ENCODE data around the gene ENO3. TPM values are rescaled to one million over a fixed set of nuclear protein-coding genes. Genes with fewer than 3 reads are reported as not detected.
"Not testable (repeated sequence)": the region's sequence is repeated elsewhere in the genome, so short reads cannot be mapped to it uniquely, and the experiment has no call there.

The ENO3 gene
- total and polyA plus RNA-seq, 2 experiments from 2014 or later, result 18.7 to 30.2 TPM

GRCh38 chr17:4921320-4921719 is 29.6 kb upstream of the ENO3 start:
- H3K27me3 ChIP-seq, result no peaks in the 10 kb centered on the region
- no peaks in the 10 kb centered on the region for H3K4me1 ChIP-seq (ENCODE audit: insufficient read depth)
- H3K79me2 ChIP-seq, result no peaks in the 10 kb centered on the region
- DNase-seq (ENCODE audit: low spot score), result no peak
- H3K27ac ChIP-seq, result no peak overlapping the region
- no peak for TF ChIP-seq EZH2 (IDR thresholded peaks at IDR 0.05; ENCODE audit: borderline replicate concordance)
- no peak for TF ChIP-seq CTCF (IDR thresholded peaks at IDR 0.05; ENCODE audit: poor library complexity)
- no peak for TF ChIP-seq EZH2phosphoT487 (IDR thresholded peaks at IDR 0.05; ENCODE audit: low read depth, severe bottlenecking, unreplicated experiment)
- H3K4me3 ChIP-seq, result no peak overlapping the region
- H3K9me3 ChIP-seq (ENCODE audit: low read depth), result no peaks in the 10 kb centered on the region
- no peaks in the 10 kb centered on the region for H4K20me1 ChIP-seq (ENCODE audit: insufficient read depth, poor library complexity, severe bottlenecking)
- H3K9me2 ChIP-seq (replicated peaks; ENCODE audit: insufficient read depth), result no peaks in the 10 kb centered on the region
- no peak overlapping the region for H2AFZ ChIP-seq
- no peak overlapping the region for H3K4me2 ChIP-seq
- WGBS (ENCODE audit: low lambda C conversion rate, missing lambda C conversion rate), result 94% methylated on average over 4 of the region's 4 CpGs
- no peaks in the 10 kb centered on the region for H3K36me3 ChIP-seq (replicated peaks; ENCODE audit: insufficient read depth, low read depth)

GRCh38 chr17:4926577-4927335 is 24.2 kb upstream of the ENO3 start:
- not testable (repeated sequence) for H3K79me2 ChIP-seq; H3K9me2 ChIP-seq (replicated peaks; ENCODE audit: insufficient read depth); H2AFZ ChIP-seq; H3K36me3 ChIP-seq (replicated peaks; ENCODE audit: insufficient read depth, low read depth); DNase-seq (ENCODE audit: low spot score); H3K4me3 ChIP-seq; H3K27ac ChIP-seq; H3K27me3 ChIP-seq; H4K20me1 ChIP-seq (ENCODE audit: insufficient read depth, poor library complexity, severe bottlenecking); H3K4me2 ChIP-seq; H3K4me1 ChIP-seq (ENCODE audit: insufficient read depth); H3K9me3 ChIP-seq (ENCODE audit: low read depth)
- WGBS (ENCODE audit: low lambda C conversion rate, missing lambda C conversion rate), result 93% methylated on average over 18 of the region's 24 CpGs

GRCh38 chr17:4928881-4929280 is 22.0 kb upstream of the ENO3 start:
- Histone ChIP-seq H3K79me2 (no peaks in the 10 kb centered on the region), H2AFZ (no peak overlapping the region), H3K4me2 (no peak overlapping the region), H4K20me1 (ENCODE audit: insufficient read depth, poor library complexity, severe bottlenecking) (no peaks in the 10 kb centered on the region), H3K27me3 (no peaks in the 10 kb centered on the region), H3K27ac (no peak overlapping the region), H3K9me3 (ENCODE audit: low read depth) (no peaks in the 10 kb centered on the region), H3K4me3 (no peak overlapping the region), H3K36me3 (replicated peaks; ENCODE audit: insufficient read depth, low read depth) (no peaks in the 10 kb centered on the region), H3K4me1 (ENCODE audit: insufficient read depth) (no peaks in the 10 kb centered on the region), H3K9me2 (replicated peaks; ENCODE audit: insufficient read depth) (no peaks in the 10 kb centered on the region)
- no peak for DNase-seq (ENCODE audit: low spot score)
- WGBS (ENCODE audit: low lambda C conversion rate, missing lambda C conversion rate), result over 99% methylated on average over 18 of the region's 18 CpGs
- no peak for TF ChIP-seq EZH2 (IDR thresholded peaks at IDR 0.05; ENCODE audit: borderline replicate concordance)
- no peak for TF ChIP-seq CTCF (IDR thresholded peaks at IDR 0.05; ENCODE audit: poor library complexity)
- TF ChIP-seq EZH2phosphoT487 (IDR thresholded peaks at IDR 0.05; ENCODE audit: low read depth, severe bottlenecking, unreplicated experiment), result no peak

- no peak for DNase-seq (ENCODE audit: low spot score)
- H3K9me2 ChIP-seq (replicated peaks; ENCODE audit: insufficient read depth), result no peaks in the 10 kb centered on the region
Measured at GRCh38 chr17:4931963-4932362, 19.0 kb upstream of the ENO3 start, which contains the start of gene GP1BA. TSS of gene GP1BA (plus strand) at chr17:4932277. CDS start at chr17:4932605, 328 bp downstream.

More at GRCh38 chr17:4931963-4932362, 19.0 kb upstream of the ENO3 start, which contains the start of gene GP1BA:
- no peaks in the 10 kb centered on the region for H3K9me3 ChIP-seq (ENCODE audit: low read depth)
- WGBS (ENCODE audit: low lambda C conversion rate, missing lambda C conversion rate), result 95% methylated on average over 14 of the region's 14 CpGs
- H3K27ac ChIP-seq, result no peak within 1 kb of the TSS
- H4K20me1 ChIP-seq (ENCODE audit: insufficient read depth, poor library complexity, severe bottlenecking), result no peaks in the 10 kb centered on the region
- no peaks in the 10 kb centered on the region for H3K79me2 ChIP-seq
- no peaks in the 10 kb centered on the region for H3K27me3 ChIP-seq
- H2AFZ ChIP-seq, result no peak within 1 kb of the TSS
- no peak within 1 kb of the TSS for H3K4me2 ChIP-seq
- TF ChIP-seq EZH2 (IDR thresholded peaks at IDR 0.05; ENCODE audit: borderline replicate concordance) (no peak), CTCF (IDR thresholded peaks at IDR 0.05; ENCODE audit: poor library complexity) (no peak), EZH2phosphoT487 (IDR thresholded peaks at IDR 0.05; ENCODE audit: low read depth, severe bottlenecking, unreplicated experiment) (no peak)
- no peaks in the 10 kb centered on the region for H3K4me1 ChIP-seq (ENCODE audit: insufficient read depth)
- no peaks in the 10 kb centered on the region for H3K36me3 ChIP-seq (replicated peaks; ENCODE audit: insufficient read depth, low read depth)
- H3K4me3 ChIP-seq, result no peak within 1 kb of the TSS
